A549 (cell line): Measurements from ENCODE around the gene THSD7A. TPM values are rescaled to one million over a fixed set of nuclear protein-coding genes. Genes with fewer than 3 reads are reported as not detected.

Experiments used
- ATAC-seq, 2 experiments: fragments of 200-7000 bp in 1 of 2; fragments of >200 bp in 1 of 2; cut with Nextera tagmentation in 1 of 2; cut with Tn5 transposase in 1 of 2; 3 replicates each; pipeline versions ENCODE4 v1.8.0 to v1.9.1; 2018 to 2020; ENCODE audit warnings: mild to moderate bottlenecking in 1 of 2, moderate library complexity in 1 of 2
- CTCF ChIA-PET: fragments of 300-600 bp; sonication (Branson Sonifier 250); formaldehyde crosslinking; extraction: SDS; loops from one replicate; lab custom pipeline; 2021; ENCODE audit warnings: antibody characterized with exemption, inconsistent platforms; lab: Yijun Ruan, JAX
- POLR2A ChIA-PET: fragments of 350-600 bp; formaldehyde crosslinking; extraction: SDS; loops from one replicate; lab custom pipeline; 2021; ENCODE audit warnings: antibody characterized with exemption, inconsistent platforms; lab: Yijun Ruan, JAX
- DNase-seq, 2 experiments: peaks; one replicate each; pipeline versions ENCODE4 v3.0.0 to v3.0.0-alpha.2; 2011 to 2016; ENCODE audit warnings: low read depth in 1 of 2, low spot score in 1 of 2
- FAIRE-seq: peaks from 2 replicates; lab custom pipeline; 2011; peaks lifted over from hg19 to GRCh38; lab: Jason Lieb, UNC
- H3K27ac ChIP-seq, 2 experiments: fragments of >200 bp; sonication (Bioruptor Twin); formaldehyde crosslinking; 3 replicates each; pipeline ENCODE4 v1.5.1; 2016 to 2017
- H3K4me1 ChIP-seq: fragments of >200 bp; sonication (Bioruptor Twin); formaldehyde crosslinking; 3 replicates; pipeline ENCODE4 v1.6.1; 2016
- H3K4me2 ChIP-seq: fragments of >200 bp; sonication (Bioruptor Twin); formaldehyde crosslinking; 3 replicates; pipeline ENCODE4 v1.6.1; 2016
- H3K4me3 ChIP-seq: fragments of >200 bp; sonication (Bioruptor Twin); formaldehyde crosslinking; 3 replicates; pipeline ENCODE4 v1.5.1; 2016
- H3K9me3 ChIP-seq: fragments of >200 bp; sonication (Bioruptor Twin); formaldehyde crosslinking; 3 replicates; pipeline ENCODE4 v1.6.1; 2016
- BHLHE40 ChIP-seq: IDR thresholded peaks from 2 replicates; pipeline ENCODE4 v1.6.1; 2012; ENCODE audit warnings: low read depth, low read length, inconsistent platforms
- CEBPB ChIP-seq, 2 experiments: fragments of >200 bp in 1 of 2; sonication (Bioruptor Twin) in 1 of 2; formaldehyde crosslinking in 1 of 2; IDR thresholded peaks; 2 replicates each; pipeline ENCODE4 v1.6.1; 2012 to 2016
- CHD2 ChIP-seq: fragments of 150-350 bp; IDR thresholded peaks from 2 replicates; pipeline ENCODE4 v1.6.1; 2014; ENCODE audit warnings: low read length; ENCODE audit not compliant: partially characterized antibody
- CHD4 ChIP-seq: fragments of 200-600 bp; sonication (generic); IDR thresholded peaks from 2 replicates; pipeline ENCODE4 v1.6.1; 2016; ENCODE audit warnings: antibody characterized with exemption, mild to moderate bottlenecking, borderline replicate concordance
- E2F6 ChIP-seq: IDR thresholded peaks from 2 replicates; pipeline ENCODE4 v1.6.1; 2012; ENCODE audit warnings: low read depth, borderline replicate concordance
- EHMT2 ChIP-seq: fragments of 200-600 bp; sonication (generic); IDR thresholded peaks from 2 replicates; pipeline ENCODE4 v1.6.1; 2016; ENCODE audit warnings: antibody characterized with exemption, low read depth, mild to moderate bottlenecking, moderate library complexity
- ESRRA ChIP-seq: fragments of 150-350 bp; IDR thresholded peaks from 2 replicates; pipeline ENCODE4 v1.6.1; 2014; ENCODE audit warnings: mild to moderate bottlenecking, low read length, borderline replicate concordance
- FOSL2 ChIP-seq, 2 experiments: fragments of 450-650 bp in 1 of 2; fragments of >200 bp in 1 of 2; sonication (Bioruptor Twin) in 1 of 2; formaldehyde crosslinking; IDR thresholded peaks; 2 replicates each; pipeline versions ENCODE4 v1.5.0 to v1.6.1; 2016 to 2020; ENCODE audit warnings: mild to moderate bottlenecking in 1 of 2, moderate library complexity in 1 of 2
- GATA3 ChIP-seq: IDR thresholded peaks from 2 replicates; pipeline ENCODE4 v1.6.1; 2012; ENCODE audit warnings: borderline replicate concordance
- HEYL ChIP-seq: fragments of 250-450 bp; sonication (Bioruptor Pico); IDR thresholded peaks from 2 replicates; pipeline ENCODE4 v1.8.0; 2021; ENCODE audit warnings: mild to moderate bottlenecking, moderate library complexity
- HMGXB4 ChIP-seq: fragments of 250-450 bp; sonication (Bioruptor Pico); IDR thresholded peaks from 2 replicates; pipeline ENCODE4 v1.5.0; 2021; ENCODE audit warnings: mild to moderate bottlenecking, moderate library complexity, borderline replicate concordance
- HOXB13 ChIP-seq: fragments of 250-450 bp; sonication (Bioruptor Pico); IDR thresholded peaks from 2 replicates; pipeline ENCODE4 v1.5.0; 2020; ENCODE audit warnings: low read depth, mild to moderate bottlenecking, moderate library complexity
- HOXB5 ChIP-seq: fragments of 250-450 bp; sonication (Bioruptor Pico); IDR thresholded peaks from 2 replicates; pipeline ENCODE4 v1.5.0; 2020; ENCODE audit warnings: mild to moderate bottlenecking, moderate library complexity
- JUNB ChIP-seq: fragments of >200 bp; sonication (Bioruptor Twin); formaldehyde crosslinking; IDR thresholded peaks from 2 replicates; pipeline ENCODE4 v1.6.1; 2016
- MAFK ChIP-seq: fragments of 450-650 bp; IDR thresholded peaks from 2 replicates; pipeline ENCODE4 v1.6.1; 2014; ENCODE audit not compliant: partially characterized antibody
- NFE2L2 ChIP-seq: fragments of 150-350 bp; conservative IDR thresholded peaks from 2 replicates; pipeline ENCODE4 v1.6.1; 2014; ENCODE audit warnings: low read length
- NPAS2 ChIP-seq: fragments of 250-450 bp; sonication (Bioruptor Pico); IDR thresholded peaks from 2 replicates; pipeline ENCODE4 v1.8.0; 2022; ENCODE audit warnings: mild to moderate bottlenecking, moderate library complexity, borderline replicate concordance
- PHF8 ChIP-seq: fragments of 200-600 bp; sonication (generic); IDR thresholded peaks from 2 replicates; pipeline ENCODE4 v1.6.1; 2016; ENCODE audit warnings: low read depth, mild to moderate bottlenecking, antibody characterized with exemption, moderate library complexity, borderline replicate concordance
- POLR2AphosphoS2 ChIP-seq: conservative IDR thresholded peaks from 2 replicates; pipeline ENCODE4 v1.6.1; 2012; ENCODE audit warnings: low read length, improper control_type of control experiment, inconsistent platforms
- SMC3 ChIP-seq: fragments of >200 bp; sonication (Bioruptor Twin); formaldehyde crosslinking; IDR thresholded peaks from 3 replicates; pipeline ENCODE4 v1.6.1; 2018; ENCODE audit warnings: inconsistent platforms
- TFCP2L1 ChIP-seq: fragments of 250-450 bp; sonication (Bioruptor Pico); IDR thresholded peaks from 2 replicates; pipeline ENCODE4 v1.5.0; 2021; ENCODE audit warnings: mild to moderate bottlenecking
- TP53 ChIP-seq: fragments of 250-450 bp; sonication (Bioruptor Pico); IDR thresholded peaks from 2 replicates; pipeline ENCODE4 v1.5.0; 2021; ENCODE audit warnings: mild to moderate bottlenecking, moderate library complexity
- ZNF302 ChIP-seq: fragments of 250-450 bp; sonication (Bioruptor Pico); IDR thresholded peaks from 2 replicates; pipeline ENCODE4 v1.9.0; 2021; ENCODE audit warnings: inconsistent platforms, mild to moderate bottlenecking, moderate library complexity
- ZSCAN20 ChIP-seq: fragments of 250-450 bp; sonication (Bioruptor Pico); IDR thresholded peaks from 2 replicates; pipeline ENCODE4 v1.8.0; 2022; ENCODE audit warnings: mild to moderate bottlenecking, moderate library complexity
- WGBS: methylation state at CpG from one replicate; pipeline ENCODE4 v1.1.6; 2017; ENCODE audit errors: missing lambda C conversion rate; 5-methylcytosine and 5-hydroxymethylcytosine counted together
- polyA plus RNA-seq, 4 experiments: library from polyadenylated mRNA; depleted of rRNA in 3 of 4; stranded (reverse); fragments of >200 nt; fragmentation: RNase III in 1 of 4; extraction: RNeasy Plus Mini Kit Qiagen cat#74134 plus additional on column Dnase treatment in 1 of 4; gene quantifications; 2 replicates in 3 of 4; 3 replicates in 1 of 4; pipeline ENCODE4 v1.2.3, GENCODE V29; 2011 to 2017
- TF ChIP-seq, protein P1 (sequence below): fragments of 150-350 bp; IDR thresholded peaks from 2 replicates; pipeline ENCODE4 v1.6.1; 2014; ENCODE audit warnings: low read depth, mild to moderate bottlenecking, low read length
- TF ChIP-seq, protein P2 (sequence below): fragments of 200-600 bp; sonication (generic); IDR thresholded peaks from 2 replicates; pipeline ENCODE4 v1.6.1; 2016; ENCODE audit warnings: antibody characterized with exemption, mild to moderate bottlenecking, moderate library complexity

The THSD7A gene
- polyA plus RNA-seq, 2 of the 4 experiments (the other 2 are of a cell fraction), result 5.7 to 11.8 TPM

GRCh38 chr7:11505471-11505985 lies 326.5 kb downstream of the THSD7A start:
- no peak for ATAC-seq
- no peak for FAIRE-seq
- H3K4me3 ChIP-seq, result no peak overlapping the region
- ChIA-PET POLR2A (no interaction called here), CTCF (interaction anchor here (0.6 kb wide), 1 partner anchor 74 kb away, joined by 3 read pairs; no protein-coding TSS in a partner anchor)
- 64% methylated on average over 3 of the region's 3 CpGs for WGBS
- no peak overlapping the region for H3K27ac ChIP-seq
- TF ChIP-seq SMC3, result no peak
- no peak for TF ChIP-seq ESRRA
- TF ChIP-seq CHD2, result no peak
- TF ChIP-seq MAFK, result no peak
- no peak for TF ChIP-seq TP53
- no peak for TF ChIP-seq GATA3
- TF ChIP-seq E2F6, result no peak
- no peak for TF ChIP-seq HOXB13 (CRISPR knock-in tag)
- TF ChIP-seq CHD4, result no peak
- no peak overlapping the region for H3K4me2 ChIP-seq
- DNase-seq, result no peak
- H3K4me1 ChIP-seq, result no peaks in the 10 kb centered on the region
- H3K9me3 ChIP-seq, result peaks cover 7% of the 10 kb centered on the region; the same call in 2 of the 3 replicates

DNA sequence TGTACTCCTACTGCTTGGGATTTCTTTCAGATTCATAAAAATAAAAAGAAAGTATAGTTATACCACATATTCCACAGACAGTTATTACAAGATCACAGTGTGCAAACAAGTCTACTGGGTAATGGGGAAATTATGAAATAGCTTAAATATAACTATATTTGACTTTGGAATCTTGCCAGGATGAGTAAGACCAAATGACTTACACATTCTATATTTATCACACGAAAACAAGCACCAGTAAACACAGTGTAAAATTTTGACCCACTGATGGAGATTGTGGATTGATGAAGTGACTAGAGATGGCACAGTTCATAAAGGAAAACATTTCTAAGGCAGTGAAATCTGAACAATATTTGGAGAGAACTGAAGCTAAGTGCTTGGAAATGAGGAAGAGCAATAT lies 339.7 kb downstream of the THSD7A start:
- FAIRE-seq (no peak), ATAC-seq (no peak)
- no peak overlapping the region; the same call in 2 of the 3 replicates for H3K4me2 ChIP-seq
- 27% methylated on average over 1 of the region's 1 CpG for WGBS
- no peak for TF ChIP-seq NFE2L2
- TF ChIP-seq, protein P1, sequence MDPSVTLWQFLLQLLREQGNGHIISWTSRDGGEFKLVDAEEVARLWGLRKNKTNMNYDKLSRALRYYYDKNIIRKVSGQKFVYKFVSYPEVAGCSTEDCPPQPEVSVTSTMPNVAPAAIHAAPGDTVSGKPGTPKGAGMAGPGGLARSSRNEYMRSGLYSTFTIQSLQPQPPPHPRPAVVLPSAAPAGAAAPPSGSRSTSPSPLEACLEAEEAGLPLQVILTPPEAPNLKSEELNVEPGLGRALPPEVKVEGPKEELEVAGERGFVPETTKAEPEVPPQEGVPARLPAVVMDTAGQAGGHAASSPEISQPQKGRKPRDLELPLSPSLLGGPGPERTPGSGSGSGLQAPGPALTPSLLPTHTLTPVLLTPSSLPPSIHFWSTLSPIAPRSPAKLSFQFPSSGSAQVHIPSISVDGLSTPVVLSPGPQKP, result no peak
- no peak for TF ChIP-seq HMGXB4 (CRISPR knock-in tag)
- no peak for TF ChIP-seq CEBPB (IDR thresholded peaks at IDR 0.05)
- TF ChIP-seq ZNF302 (CRISPR knock-in tag), result no peak
- TF ChIP-seq TFCP2L1 (CRISPR knock-in tag), result no peak
- no peak for TF ChIP-seq NPAS2
- no peak for TF ChIP-seq PHF8
- TF ChIP-seq ZSCAN20 (CRISPR knock-in tag), result no peak
- TF ChIP-seq, protein P2, sequence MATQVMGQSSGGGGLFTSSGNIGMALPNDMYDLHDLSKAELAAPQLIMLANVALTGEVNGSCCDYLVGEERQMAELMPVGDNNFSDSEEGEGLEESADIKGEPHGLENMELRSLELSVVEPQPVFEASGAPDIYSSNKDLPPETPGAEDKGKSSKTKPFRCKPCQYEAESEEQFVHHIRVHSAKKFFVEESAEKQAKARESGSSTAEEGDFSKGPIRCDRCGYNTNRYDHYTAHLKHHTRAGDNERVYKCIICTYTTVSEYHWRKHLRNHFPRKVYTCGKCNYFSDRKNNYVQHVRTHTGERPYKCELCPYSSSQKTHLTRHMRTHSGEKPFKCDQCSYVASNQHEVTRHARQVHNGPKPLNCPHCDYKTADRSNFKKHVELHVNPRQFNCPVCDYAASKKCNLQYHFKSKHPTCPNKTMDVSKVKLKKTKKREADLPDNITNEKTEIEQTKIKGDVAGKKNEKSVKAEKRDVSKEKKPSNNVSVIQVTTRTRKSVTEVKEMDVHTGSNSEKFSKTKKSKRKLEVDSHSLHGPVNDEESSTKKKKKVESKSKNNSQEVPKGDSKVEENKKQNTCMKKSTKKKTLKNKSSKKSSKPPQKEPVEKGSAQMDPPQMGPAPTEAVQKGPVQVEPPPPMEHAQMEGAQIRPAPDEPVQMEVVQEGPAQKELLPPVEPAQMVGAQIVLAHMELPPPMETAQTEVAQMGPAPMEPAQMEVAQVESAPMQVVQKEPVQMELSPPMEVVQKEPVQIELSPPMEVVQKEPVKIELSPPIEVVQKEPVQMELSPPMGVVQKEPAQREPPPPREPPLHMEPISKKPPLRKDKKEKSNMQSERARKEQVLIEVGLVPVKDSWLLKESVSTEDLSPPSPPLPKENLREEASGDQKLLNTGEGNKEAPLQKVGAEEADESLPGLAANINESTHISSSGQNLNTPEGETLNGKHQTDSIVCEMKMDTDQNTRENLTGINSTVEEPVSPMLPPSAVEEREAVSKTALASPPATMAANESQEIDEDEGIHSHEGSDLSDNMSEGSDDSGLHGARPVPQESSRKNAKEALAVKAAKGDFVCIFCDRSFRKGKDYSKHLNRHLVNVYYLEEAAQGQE, result no peak
- no peak for TF ChIP-seq EHMT2
- no peak for TF ChIP-seq GATA3
- no peak for TF ChIP-seq POLR2AphosphoS2
- no peak for TF ChIP-seq CHD4
- TF ChIP-seq JUNB, result no peak
- TF ChIP-seq BHLHE40, result no peak
- TF ChIP-seq HOXB5, result no peak
- TF ChIP-seq HEYL (CRISPR knock-in tag), result no peak
- TF ChIP-seq FOSL2 (IDR thresholded peaks at IDR 0.05), result no peak
- TF ChIP-seq FOSL2 (CRISPR knock-in tag; IDR thresholded peaks at IDR 0.05), result no peak
- TF ChIP-seq, all 56 proteins: peak for 0
- ChIA-PET CTCF (no interaction called here), POLR2A (no interaction called here)
- H3K4me3 ChIP-seq, result no peak overlapping the region
- H3K9me3 ChIP-seq, result no peaks in the 10 kb centered on the region
- DNase-seq, result no peak
- H3K27ac ChIP-seq, result no peak overlapping the region
- H3K4me1 ChIP-seq, result 0 out of 3 replicates have a peak, but pooled peaks cover 6% of the 10 kb centered on the region
